AG08396 (cell line): ENCODE data around the gene UBE2E1.
A peak's percentile ranks its signal among the peaks of the same experiment; 100 is the strongest.

Source experiments
- DNase-seq: peaks from one replicate; pipeline ENCODE4 v3.0.0; 2012; ENCODE audit warnings: low spot score, mixed read lengths

The UBE2E1 gene

GRCh38 chr3:23805633-23806533 lies at the start of gene UBE2E1:
Gene UBE2E1, plus strand, starts transcription at chr3:23805955. Its CDS starts 1,315 bp downstream, at chr3:23807270.
- DNase-seq, result peak; percentile 83

GRCh38 chr3:23756206-23756840 lies 49.4 kb upstream of the UBE2E1 start:
- DNase-seq, result no peak

GRCh38 chr3:23758253-23758838 lies 47.4 kb upstream of the UBE2E1 start:
- DNase-seq, result no peak

- no peak for DNase-seq
Measured at GRCh38 chr3:23760325-23760724, 45.4 kb upstream of the UBE2E1 start.

- DNase-seq, result no peak
Measured at GRCh38 chr3:23760871-23761373, 44.8 kb upstream of the UBE2E1 start.

- peak; percentile 51 for DNase-seq
Measured at GRCh38 chr3:23761440-23761896, 44.3 kb upstream of the UBE2E1 start.

- no peak for DNase-seq
Measured at GRCh38 chr3:23762214-23762613, 43.5 kb upstream of the UBE2E1 start.

- DNase-seq, result no peak
Measured at GRCh38 chr3:23762759-23763477, 42.8 kb upstream of the UBE2E1 start.

- DNase-seq, result no peak
Measured at GRCh38 chr3:23764407-23764806, 41.3 kb upstream of the UBE2E1 start.

- no peak for DNase-seq
Measured at GRCh38 chr3:23767546-23767945, 38.2 kb upstream of the UBE2E1 start.

GRCh38 chr3:23775254-23775909 lies 30.4 kb upstream of the UBE2E1 start:
- no peak for DNase-seq

- peak; percentile 56 for DNase-seq
Measured at GRCh38 chr3:23776352-23776891, 29.3 kb upstream of the UBE2E1 start.

GRCh38 chr3:23778446-23778845 lies 27.3 kb upstream of the UBE2E1 start:
- DNase-seq, result no peak

GRCh38 chr3:23779841-23780240 lies 25.9 kb upstream of the UBE2E1 start:
- DNase-seq, result no peak

- DNase-seq, result no peak
Measured at GRCh38 chr3:23781051-23781450, 24.7 kb upstream of the UBE2E1 start.

GRCh38 chr3:23781871-23782270 lies 23.9 kb upstream of the UBE2E1 start:
- no peak for DNase-seq

- DNase-seq, result no peak
Measured at GRCh38 chr3:23785097-23785645, 20.6 kb upstream of the UBE2E1 start.

GRCh38 chr3:23785882-23786281 lies 19.9 kb upstream of the UBE2E1 start:
- DNase-seq, result no peak

- no peak for DNase-seq
Measured at GRCh38 chr3:23791678-23792077, 14.1 kb upstream of the UBE2E1 start.

- DNase-seq, result no peak
Measured at GRCh38 chr3:23793528-23794134, 12.1 kb upstream of the UBE2E1 start.
